ENCODE results near the gene NBEAL2.

Gene NBEAL2

DNA sequence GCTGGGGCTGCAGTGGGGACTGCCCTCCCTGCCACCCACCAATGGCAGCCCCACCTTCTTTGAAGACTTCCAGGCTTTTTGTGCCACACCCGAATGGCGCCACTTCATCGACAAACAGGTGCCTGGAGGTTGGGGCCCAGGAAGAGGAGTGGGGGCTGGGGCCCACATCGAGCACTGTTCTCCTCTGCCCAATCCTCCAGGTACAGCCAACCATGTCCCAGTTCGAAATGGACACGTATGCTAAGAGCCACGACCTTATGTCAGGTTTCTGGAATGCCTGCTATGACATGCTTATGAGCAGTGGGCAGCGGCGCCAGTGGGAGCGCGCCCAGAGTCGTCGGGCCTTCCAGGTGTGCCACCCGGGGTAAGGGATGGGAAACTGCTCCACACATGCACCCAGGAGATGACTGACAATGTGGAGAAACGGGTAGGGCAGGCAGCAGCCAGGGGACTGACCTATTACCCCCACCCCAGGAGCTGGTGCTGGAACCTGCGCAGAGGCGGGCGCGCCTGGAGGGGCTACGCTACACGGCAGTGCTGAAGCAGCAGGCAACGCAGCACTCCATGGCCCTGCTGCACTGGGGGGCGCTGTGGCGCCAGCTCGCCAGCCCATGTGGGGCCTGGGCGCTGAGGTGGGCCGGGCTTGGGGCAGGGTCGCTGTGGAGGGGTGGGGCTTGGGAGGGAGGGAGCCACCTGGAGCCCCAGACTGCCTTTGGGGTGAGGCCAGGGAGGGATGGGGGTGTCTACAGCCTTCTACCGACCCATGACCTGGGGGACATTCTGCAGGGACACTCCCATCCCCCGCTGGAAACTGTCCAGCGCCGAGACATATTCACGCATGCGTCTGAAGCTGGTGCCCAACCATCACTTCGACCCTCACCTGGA lies 22.9 kb downstream of the NBEAL2 start:
- no peak for DNase-seq

DNA sequence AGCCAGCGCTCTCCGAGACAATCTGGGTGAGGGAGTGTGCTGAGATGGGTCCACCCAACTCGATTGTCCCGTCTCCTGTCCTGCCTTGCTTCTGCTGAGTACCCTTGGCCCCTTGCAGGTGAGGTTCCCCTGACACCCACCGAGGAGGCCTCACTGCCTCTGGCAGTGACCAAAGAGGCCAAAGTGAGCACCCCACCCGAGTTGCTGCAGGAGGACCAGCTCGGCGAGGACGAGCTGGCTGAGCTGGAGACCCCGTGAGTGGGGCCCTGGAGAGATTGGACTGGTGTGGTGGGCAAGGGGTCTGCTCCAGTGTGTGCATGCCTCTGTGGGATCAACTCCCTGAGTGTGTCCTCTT lies 23.6 kb downstream of the NBEAL2 start:
- no peak for DNase-seq

DNA sequence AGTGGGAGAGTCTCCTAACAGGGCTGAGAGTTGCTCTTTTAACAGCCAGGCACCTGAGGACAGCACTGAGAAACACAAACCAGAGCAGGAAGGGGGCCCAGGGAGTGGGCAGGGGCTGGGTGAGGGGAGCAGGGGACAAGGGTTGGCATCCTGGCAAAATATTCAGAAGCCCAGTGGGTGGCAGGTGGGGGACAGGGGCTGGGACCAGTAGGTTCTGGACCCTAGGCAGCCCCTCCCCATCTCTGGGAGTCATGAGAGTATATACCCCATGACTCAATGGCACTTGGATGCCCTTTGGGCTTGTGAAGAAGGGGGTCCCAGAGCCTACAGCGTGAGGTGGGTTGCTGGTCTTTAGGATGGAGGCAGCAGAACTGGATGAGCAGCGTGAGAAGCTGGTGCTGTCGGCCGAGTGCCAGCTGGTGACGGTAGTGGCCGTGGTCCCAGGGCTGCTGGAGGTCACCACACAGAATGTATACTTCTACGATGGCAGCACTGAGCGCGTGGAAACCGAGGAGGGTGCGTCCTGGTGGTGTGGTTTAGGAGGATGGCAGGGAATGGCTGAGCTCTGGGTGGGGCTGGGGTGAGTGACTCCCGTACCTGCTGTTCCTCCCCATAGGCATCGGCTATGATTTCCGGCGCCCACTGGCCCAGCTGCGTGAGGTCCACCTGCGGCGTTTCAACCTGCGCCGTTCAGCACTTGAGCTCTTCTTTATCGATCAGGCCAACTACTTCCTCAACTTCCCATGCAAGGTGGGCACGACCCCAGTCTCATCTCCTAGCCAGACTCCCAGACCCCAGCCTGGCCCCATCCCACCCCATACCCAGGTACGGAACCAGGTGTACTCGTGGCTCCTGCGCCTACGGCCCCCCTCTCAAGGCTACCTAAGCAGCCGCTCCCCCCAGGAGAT lies 24.2 kb downstream of the NBEAL2 start:
- no peak for DNase-seq

DNA sequence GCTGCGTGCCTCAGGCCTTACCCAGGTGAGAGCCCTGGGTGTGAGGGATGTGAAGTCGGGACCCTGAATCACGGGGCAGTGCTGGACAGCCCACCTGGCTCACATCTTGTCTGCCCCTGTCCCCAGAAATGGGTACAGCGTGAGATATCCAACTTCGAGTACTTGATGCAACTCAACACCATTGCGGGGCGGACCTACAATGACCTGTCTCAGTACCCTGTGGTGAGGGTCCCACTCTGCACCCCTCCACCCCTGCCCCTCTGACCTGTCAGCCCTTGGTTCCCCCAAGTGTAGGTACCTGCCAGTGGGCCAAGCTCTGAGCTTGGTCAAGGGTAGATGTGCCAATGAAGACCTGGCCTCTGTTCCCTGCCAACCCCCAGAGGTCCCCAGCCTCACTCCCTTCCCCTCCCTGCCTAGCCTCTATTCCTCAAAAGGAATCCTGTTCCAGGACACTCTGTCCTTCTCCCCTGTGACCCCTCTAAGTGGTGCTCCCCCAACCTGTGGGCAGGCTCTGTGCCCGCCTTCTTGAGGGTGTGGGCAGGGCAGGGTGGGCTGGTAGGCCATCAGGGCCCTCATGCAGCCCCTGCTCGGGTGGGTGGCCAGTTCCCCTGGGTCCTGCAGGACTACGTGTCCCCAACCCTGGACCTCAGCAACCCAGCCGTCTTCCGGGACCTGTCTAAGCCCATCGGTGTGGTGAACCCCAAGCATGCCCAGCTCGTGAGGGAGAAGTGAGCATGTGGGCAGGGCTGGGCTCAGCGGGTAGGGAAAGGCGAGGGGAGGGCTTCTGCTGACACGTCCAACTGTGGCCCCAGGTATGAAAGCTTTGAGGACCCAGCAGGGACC lies 25.1 kb downstream of the NBEAL2 start:
- peak; percentile 44 for DNase-seq

DNA sequence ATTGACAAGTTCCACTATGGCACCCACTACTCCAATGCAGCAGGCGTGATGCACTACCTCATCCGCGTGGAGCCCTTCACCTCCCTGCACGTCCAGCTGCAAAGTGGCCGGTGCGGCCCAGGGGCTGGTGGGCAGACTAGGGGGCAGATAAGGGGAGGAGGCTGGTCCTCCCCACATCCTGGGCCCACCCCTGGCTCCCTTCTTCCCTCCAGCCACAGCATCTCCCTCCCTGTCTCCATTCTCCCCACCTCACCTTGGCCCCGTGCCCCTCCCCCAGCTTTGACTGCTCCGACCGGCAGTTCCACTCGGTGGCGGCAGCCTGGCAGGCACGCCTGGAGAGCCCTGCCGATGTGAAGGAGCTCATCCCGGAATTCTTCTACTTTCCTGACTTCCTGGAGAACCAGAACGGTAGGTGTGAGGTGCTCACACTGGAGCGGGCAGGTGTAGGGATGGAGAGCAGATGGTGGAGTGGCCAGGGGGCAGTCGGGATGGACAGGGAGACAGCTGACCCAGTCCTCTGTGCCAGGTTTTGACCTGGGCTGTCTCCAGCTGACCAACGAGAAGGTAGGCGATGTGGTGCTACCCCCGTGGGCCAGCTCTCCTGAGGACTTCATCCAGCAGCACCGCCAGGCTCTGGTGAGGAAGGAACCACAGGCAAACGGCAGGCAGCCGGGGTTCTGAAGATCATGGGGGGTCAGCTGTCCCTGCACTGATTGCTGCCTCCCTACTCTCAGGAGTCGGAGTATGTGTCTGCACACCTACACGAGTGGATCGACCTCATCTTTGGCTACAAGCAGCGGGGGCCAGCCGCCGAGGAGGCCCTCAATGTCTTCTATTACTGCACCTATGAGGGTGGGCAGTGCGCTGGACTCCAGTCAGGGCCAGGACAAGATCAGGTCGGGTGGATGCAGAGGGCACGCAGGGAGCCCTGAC lies 26.0 kb downstream of the NBEAL2 start:
- peak; percentile 35 for DNase-seq

DNA sequence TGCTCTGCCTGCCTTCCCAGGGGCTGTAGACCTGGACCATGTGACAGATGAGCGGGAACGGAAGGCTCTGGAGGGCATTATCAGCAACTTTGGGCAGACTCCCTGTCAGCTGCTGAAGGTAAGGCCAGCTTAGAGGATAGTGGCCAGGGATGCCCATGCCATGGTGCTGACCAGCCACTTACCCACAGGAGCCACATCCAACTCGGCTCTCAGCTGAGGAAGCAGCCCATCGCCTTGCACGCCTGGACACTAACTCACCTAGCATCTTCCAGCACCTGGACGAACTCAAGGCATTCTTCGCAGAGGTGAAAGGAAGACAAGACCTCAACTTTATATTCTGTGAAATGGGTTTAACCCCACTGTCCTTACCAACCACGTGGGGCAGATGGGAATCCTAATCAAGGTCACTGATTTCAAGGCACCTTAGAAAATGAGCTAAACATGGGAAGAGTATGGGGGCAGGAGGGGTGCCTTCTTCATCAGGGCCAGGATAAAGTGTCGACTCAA lies 26.7 kb downstream of the NBEAL2 start:
- peak; percentile 39 for DNase-seq

DNA sequence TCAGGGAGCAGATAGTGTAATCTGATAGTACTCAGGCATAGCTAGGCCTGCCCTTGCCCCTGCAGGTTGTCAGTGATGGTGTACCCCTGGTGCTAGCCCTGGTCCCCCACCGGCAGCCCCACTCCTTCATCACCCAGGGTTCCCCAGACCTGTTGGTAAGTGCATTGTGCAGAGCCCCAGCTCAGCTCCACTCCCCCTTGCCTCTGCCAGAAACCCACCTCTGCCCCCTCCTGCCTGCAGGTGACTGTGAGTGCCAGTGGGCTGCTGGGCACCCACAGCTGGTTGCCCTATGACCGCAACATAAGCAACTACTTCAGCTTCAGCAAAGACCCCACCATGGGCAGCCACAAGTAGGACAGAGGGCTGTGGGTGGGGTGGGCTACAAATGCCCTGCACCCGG lies 27.5 kb downstream of the NBEAL2 start:
- DNase-seq: peak; percentile 43

DNA sequence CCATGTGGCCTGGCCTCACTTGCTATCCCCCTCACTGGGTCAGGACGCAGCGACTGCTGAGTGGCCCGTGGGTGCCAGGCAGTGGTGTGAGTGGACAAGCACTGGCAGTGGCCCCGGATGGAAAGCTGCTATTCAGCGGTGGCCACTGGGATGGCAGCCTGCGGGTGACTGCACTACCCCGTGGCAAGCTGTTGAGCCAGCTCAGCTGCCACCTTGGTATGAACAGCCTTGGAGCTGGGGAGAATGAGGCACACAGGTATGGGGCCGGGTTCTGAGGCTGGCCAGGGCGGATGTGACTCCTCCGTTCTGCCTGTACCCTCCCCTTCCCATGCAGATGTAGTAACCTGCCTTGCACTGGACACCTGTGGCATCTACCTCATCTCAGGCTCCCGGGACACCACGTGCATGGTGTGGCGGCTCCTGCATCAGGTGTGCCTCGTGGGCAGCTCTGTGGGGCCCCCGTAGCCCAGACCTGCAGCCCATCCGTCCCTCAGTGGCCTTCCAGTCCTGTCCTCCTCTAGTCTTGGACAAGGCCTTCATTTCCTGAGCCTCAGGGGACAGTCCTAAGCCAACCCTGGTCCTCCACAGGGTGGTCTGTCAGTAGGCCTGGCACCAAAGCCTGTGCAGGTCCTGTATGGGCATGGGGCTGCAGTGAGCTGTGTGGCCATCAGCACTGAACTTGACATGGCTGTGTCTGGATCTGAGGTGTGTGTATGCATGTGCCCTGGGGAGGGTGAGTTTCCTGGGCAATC lies 28.2 kb downstream of the NBEAL2 start:
- DNase-seq: peak; percentile 47

DNA sequence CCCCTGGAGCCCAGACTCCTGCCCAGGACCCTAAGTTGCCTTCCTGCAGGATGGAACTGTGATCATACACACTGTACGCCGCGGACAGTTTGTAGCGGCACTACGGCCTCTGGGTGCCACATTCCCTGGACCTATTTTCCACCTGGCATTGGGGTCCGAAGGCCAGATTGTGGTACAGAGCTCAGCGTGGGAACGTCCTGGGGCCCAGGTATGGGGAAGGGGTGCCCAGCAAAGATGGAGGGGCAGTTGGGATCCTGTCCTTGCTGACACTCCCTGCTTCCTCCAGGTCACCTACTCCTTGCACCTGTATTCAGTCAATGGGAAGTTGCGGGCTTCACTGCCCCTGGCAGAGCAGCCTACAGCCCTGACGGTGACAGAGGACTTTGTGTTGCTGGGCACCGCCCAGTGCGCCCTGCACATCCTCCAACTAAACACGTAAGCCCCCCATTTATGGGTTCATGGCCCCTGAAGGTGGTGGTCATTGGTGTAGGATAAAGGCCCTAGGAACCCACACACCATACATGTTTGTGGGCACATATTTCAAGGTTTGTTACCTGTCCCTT lies 28.8 kb downstream of the NBEAL2 start:
- peak; percentile 19 for DNase-seq

DNA sequence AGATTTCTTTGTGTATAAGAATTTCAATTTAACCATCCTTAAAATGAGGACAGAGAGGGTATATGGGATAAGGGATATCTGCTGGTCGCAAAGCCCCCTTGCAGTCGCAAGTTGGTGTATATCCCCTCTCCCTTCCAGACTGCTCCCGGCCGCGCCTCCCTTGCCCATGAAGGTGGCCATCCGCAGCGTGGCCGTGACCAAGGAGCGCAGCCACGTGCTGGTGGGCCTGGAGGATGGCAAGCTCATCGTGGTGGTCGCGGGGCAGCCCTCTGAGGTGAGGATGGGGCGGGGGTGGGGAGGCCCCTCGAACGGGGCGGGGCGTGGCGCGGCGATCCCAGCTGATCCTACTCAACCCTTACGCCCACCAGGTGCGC lies 29.4 kb downstream of the NBEAL2 start:
- no peak for DNase-seq

DNA sequence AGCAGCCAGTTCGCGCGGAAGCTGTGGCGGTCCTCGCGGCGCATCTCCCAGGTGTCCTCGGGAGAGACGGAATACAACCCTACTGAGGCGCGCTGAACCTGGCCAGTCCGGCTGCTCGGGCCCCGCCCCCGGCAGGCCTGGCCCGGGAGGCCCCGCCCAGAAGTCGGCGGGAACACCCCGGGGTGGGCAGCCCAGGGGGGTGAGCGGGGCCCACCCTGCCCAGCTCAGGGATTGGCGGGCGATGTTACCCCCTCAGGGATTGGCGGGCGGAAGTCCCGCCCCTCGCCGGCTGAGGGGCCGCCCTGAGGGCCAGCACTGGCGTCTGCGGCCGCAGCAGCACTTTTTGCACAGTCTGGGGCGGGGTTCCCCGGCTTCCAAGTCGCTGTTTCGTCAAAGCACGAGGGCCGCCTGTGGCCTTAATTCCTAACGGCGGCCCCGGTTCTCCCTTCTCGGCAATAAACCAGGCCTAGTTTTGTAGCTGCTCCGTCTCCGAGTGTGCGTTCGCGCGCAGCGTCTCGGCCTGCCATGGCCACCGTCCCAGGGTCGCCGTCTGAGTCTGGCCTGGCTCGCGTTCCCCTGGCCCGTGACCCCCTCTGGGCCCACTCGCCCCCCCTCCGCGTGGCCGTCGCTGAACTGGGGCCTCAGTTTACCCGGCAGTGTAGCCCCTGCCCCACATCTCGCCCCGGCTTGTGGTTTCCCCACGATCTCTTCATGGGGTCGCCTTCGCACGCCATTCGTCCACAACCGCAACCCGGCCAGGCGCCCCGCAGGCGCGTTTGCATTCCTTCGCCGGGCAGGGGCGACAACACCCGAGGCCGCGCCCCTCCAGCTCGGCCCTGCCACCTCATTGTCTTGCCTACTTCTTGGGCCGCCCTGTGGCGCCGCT lies 30.0 kb downstream of the NBEAL2 start:
- peak; percentile 95 for DNase-seq

DNA sequence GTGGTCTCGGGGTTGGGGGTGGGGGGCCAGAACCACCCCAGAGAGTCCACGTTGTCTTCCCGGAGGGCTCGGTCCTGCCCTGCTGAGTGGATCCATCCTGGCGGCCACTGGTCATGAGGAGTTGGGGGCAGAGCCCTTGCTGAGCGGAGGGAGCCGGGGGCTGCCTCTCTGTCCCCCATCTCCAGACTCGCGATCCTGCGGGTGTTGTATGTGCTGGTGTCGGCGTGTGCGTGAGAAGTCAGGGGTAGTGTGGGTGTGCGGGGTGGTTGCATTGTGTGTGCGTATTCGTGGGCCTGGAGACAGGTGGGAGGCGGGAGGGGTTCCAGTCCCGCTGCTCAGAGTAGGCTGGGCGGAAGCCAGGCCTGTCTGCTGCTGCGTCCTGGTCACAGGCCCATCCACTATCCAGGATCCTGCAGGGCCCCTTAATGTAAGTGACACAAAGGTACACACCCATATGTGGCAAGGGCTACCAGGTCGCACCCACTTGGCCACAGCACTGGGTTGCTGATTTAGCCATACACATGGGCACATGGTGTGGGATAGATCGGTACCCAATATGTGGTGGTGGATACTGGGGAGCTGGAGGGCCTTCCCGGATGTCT lies 30.7 kb downstream of the NBEAL2 start:
- peak; percentile 32 for DNase-seq

DNA sequence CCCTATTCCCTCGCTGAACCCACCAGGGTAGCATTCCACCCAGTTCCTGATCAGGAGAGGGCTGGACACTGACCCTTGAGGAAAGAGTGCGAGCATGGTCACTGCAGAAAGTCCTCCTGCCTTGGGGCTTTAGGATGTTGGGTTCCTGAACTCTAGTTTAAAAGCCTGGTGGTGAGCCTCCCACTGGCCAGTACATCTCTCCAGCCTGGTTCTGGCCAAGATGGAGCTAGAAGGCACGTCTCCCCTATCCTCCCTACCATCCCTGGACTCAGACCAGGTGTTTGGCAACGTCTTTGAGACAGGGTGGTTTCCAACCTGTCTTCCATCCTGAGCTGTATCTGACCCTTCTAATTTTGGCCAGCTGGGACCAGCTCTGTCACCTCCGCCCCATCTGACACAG lies 31.4 kb downstream of the NBEAL2 start:
- DNase-seq: no peak

DNA sequence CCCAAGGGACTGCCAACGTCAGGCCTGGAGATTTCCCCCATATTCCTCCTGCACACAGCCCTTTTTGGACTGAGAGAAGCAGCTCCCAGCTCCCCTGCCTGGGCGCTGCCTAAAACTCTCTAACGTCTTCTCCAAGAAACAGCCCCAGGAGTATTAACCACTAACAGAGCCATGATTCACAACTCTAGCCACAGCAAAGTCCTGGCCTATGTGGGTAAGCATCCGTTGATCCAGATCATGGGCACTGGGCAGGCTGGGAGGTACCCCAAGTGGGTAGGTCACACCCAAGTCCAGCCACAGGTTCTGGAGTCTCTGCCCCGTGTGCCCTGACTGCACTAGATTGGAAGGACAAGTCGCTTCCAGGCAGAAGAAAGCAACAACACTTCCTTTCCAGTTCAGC lies 31.9 kb downstream of the NBEAL2 start:
- peak; percentile 37 for DNase-seq

DNA sequence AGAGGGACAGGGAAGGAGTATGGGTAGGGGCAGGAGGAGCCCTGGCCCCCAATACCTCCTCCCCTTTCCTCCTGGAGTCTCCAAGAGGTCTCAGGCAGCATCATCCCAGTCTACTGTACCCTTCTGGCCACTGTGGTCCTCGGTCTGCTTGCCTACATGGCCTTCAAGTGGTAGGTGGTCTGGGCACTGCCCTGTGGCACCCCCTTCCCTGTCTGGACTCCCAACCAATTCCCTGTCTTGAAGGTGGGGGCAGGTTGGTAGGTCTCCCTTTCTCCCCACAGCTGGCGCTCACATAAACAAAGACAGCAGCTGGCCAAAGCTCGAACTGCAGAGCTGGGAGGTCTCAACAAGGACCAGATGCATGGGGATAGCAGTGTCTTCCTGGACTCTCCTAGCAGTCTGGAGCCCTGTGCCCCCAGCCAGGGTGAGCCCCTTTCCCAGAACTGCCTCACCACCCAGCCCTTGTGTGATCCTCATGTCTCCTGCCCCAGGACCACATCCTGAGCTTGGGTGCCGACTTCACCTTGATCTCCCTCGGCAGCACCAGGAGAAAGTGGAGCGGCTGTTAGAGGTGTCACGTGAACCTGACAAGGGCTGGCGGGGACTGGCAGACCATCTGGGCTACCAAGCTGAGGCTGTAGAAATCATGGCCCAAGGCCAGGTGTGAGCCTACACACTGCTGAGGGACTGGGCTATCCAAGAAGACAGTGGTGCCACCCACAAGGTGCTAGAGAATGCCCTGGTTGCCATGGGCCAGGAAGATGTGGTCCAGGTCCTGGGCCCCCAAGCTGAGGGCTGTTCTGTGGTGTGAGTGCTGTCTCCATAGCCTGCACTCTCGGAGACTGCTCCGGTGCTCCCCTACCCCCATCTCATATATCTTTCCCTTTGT lies 33.1 kb downstream of the NBEAL2 start:
- DNase-seq: no peak

DNA sequence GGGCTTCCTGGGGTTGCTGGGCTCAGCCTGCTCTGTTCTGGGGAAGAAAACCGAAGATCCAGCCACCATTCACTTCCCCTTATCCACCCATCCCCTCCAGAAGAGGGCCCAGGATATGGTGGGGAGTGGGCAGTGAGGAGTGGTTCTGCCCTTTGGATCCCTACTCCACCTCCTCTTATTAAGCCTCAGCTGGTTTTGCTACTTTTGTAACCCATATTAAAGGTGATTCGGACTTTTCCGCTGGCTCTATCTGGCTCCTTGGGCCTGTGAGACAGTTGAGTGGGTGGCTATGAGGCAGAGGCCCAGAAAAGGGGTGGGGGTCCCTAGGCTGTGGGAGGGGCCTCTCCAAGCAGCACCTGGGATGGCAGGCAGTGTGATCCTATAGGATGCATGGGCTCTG lies 33.8 kb downstream of the NBEAL2 start:
- DNase-seq: no peak

DNA sequence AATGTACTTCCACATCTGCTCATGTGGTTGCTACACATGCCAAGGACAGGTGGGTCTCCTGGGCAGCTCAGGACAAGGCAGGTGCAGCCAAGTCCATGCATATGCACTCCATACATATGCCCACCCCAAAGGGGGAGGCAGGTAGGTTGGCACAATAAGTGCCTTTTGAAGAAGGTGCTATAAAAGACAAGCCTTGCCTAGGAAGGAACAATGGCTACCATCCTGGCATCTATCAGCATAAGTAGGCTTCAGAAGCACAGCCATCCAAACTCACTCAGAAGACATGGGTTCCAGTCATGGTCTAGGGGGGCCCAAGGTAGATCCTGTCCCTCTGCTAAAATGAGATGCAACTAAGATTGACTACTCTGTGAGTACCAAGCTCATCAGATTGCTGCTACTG lies 34.6 kb downstream of the NBEAL2 start:
- DNase-seq: no peak

DNA sequence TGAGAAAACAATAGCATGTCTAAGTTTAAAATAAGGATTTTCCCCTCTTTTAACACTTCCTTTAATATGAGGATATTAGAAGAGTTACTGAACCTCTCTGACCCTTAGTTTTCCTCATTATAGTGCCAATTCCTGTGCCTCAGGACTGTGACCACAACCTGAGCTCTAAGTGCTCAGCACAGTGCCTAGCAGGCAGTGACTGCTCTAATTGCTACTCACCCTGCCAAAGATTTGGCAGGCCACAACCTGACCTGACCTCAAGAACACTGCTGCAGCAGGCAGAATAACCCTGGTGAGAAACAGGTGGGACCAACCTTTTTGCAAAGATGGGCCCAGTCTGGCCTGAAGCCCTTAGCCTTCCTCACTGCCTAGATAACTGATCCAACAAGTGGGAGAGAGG lies 35.7 kb downstream of the NBEAL2 start:
- no peak for DNase-seq
